ENCODE measurements around the gene RNF166. TPM values are rescaled to one million over a fixed set of nuclear protein-coding genes. Genes with fewer than 3 reads are reported as not detected.

The RNF166 gene
- total and polyA plus RNA-seq, 2 of the 13 experiments (the other 11 are each of a cell fraction or from before 2014, with no cell fraction given), result 21.4 to 23.0 TPM

- no peak for TF ChIP-seq ZNF547 (CRISPR knock-in tag; IDR thresholded peaks at IDR 0.05)
- 0 out of 2 replicates have a peak, but pooled peaks have one; percentile 20 for TF ChIP-seq ZNF451 (CRISPR knock-in tag; IDR thresholded peaks at IDR 0.05)
- 0 out of 2 replicates have a peak, but pooled peaks have one; percentile 26 for TF ChIP-seq SALL2 (CRISPR knock-in tag; IDR thresholded peaks at IDR 0.05)
- TF ChIP-seq TOE1 (CRISPR knock-in tag; IDR thresholded peaks at IDR 0.05), result no peak
- no peak for TF ChIP-seq HBP1 (CRISPR knock-in tag; IDR thresholded peaks at IDR 0.05; ENCODE audit: low read depth)
- 0 out of 2 replicates have a peak, but pooled peaks have one; percentile 29 for TF ChIP-seq ZNF263 (CRISPR knock-in tag; IDR thresholded peaks at IDR 0.05)
- no peak for TF ChIP-seq ZFP82 (CRISPR knock-in tag; IDR thresholded peaks at IDR 0.05; ENCODE audit: borderline replicate concordance)
- TF ChIP-seq NFATC3 (CRISPR knock-in tag; IDR thresholded peaks at IDR 0.05), result no peak
- no peak for TF ChIP-seq FOSL2 (CRISPR knock-in tag; IDR thresholded peaks at IDR 0.05)
- 0 out of 2 replicates have a peak, but pooled peaks have one; percentile 45 for TF ChIP-seq ZNF225 (CRISPR knock-in tag; IDR thresholded peaks at IDR 0.05)
- no peak for TF ChIP-seq PLSCR1 (CRISPR knock-in tag; IDR thresholded peaks at IDR 0.05; ENCODE audit: borderline replicate concordance)
- TF ChIP-seq PHB2 (IDR thresholded peaks at IDR 0.05; ENCODE audit: partially characterized antibody), result no peak
- TF ChIP-seq ZNF275 (CRISPR knock-in tag; IDR thresholded peaks at IDR 0.05; ENCODE audit: borderline replicate concordance), result 0 out of 2 replicates have a peak, but pooled peaks have one; percentile 16
- no peak for TF ChIP-seq MLLT10 (CRISPR knock-in tag; IDR thresholded peaks at IDR 0.05)
- TF ChIP-seq RNF2 (conservative IDR thresholded peaks at IDR 0.05; ENCODE audit: low read depth), result no peak
- TF ChIP-seq BCLAF1 (IDR thresholded peaks at IDR 0.05), result no peak
- TF ChIP-seq HMG20B (CRISPR knock-in tag; conservative IDR thresholded peaks at IDR 0.05), result no peak
- TF ChIP-seq SP140L (CRISPR knock-in tag; IDR thresholded peaks at IDR 0.05; ENCODE audit: borderline replicate concordance), result no peak
- no peak; the same call in 1 of the 2 replicates for TF ChIP-seq REPIN1 (CRISPR knock-in tag; IDR thresholded peaks at IDR 0.05; ENCODE audit: borderline replicate concordance, low read depth)
- no peak for TF ChIP-seq HOXA7 (CRISPR knock-in tag; IDR thresholded peaks at IDR 0.05)
- no peak for TF ChIP-seq PLRG1 (conservative IDR thresholded peaks at IDR 0.05)
- TF ChIP-seq ZNF362 (CRISPR knock-in tag; IDR thresholded peaks at IDR 0.05; ENCODE audit: borderline replicate concordance), result no peak
Observed at GRCh38 chr16:88681084-88681680, 25.0 kb downstream of the RNF166 start (continued).
